Measurements from ENCODE around the gene FLYWCH2.

DNA sequence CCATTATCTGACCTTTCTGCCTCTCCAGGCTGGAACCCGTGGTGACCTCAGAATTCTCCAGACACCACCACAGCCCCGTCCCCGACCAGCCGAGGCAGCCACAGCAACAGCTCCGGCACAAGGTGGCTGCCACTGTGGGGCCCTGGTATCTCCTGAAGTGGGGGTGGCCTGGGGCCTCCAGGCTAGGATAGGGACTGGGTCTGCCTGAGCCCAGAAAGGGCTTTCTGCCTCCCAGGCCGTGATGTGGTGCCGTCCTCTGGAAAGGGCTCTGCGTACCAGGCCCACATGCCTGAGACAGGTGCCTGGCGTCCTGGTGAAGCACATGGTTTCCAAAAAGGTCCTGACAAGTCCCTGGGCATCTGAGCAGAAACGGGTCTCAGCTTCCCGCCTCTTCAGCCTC lies 45.8 kb downstream of the FLYWCH2 start:
- no peak for TF ChIP-seq EZH2 (IDR thresholded peaks at IDR 0.05; ENCODE audit: low read depth, unreplicated experiment)
- TF ChIP-seq POLR2AphosphoS5 (IDR thresholded peaks at IDR 0.05; ENCODE audit: low read depth): no peak
- TF ChIP-seq, protein P1, sequence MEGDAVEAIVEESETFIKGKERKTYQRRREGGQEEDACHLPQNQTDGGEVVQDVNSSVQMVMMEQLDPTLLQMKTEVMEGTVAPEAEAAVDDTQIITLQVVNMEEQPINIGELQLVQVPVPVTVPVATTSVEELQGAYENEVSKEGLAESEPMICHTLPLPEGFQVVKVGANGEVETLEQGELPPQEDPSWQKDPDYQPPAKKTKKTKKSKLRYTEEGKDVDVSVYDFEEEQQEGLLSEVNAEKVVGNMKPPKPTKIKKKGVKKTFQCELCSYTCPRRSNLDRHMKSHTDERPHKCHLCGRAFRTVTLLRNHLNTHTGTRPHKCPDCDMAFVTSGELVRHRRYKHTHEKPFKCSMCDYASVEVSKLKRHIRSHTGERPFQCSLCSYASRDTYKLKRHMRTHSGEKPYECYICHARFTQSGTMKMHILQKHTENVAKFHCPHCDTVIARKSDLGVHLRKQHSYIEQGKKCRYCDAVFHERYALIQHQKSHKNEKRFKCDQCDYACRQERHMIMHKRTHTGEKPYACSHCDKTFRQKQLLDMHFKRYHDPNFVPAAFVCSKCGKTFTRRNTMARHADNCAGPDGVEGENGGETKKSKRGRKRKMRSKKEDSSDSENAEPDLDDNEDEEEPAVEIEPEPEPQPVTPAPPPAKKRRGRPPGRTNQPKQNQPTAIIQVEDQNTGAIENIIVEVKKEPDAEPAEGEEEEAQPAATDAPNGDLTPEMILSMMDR (conservative IDR thresholded peaks at IDR 0.05; ENCODE audit: low read depth in 2 of 2): no peak
